T follicular helper cell (primary cell): ENCODE data around the gene CSF3R.
"Not testable (repeated sequence)": the region's sequence is repeated elsewhere in the genome, so short reads cannot be mapped to it uniquely, and the experiment has no call there.

ENCODE experiments used
- DNase-seq: peaks from one replicate; pipeline ENCODE4 v3.0.0-alpha.2; 2020; ENCODE audit warnings: low read depth

The CSF3R gene

DNA sequence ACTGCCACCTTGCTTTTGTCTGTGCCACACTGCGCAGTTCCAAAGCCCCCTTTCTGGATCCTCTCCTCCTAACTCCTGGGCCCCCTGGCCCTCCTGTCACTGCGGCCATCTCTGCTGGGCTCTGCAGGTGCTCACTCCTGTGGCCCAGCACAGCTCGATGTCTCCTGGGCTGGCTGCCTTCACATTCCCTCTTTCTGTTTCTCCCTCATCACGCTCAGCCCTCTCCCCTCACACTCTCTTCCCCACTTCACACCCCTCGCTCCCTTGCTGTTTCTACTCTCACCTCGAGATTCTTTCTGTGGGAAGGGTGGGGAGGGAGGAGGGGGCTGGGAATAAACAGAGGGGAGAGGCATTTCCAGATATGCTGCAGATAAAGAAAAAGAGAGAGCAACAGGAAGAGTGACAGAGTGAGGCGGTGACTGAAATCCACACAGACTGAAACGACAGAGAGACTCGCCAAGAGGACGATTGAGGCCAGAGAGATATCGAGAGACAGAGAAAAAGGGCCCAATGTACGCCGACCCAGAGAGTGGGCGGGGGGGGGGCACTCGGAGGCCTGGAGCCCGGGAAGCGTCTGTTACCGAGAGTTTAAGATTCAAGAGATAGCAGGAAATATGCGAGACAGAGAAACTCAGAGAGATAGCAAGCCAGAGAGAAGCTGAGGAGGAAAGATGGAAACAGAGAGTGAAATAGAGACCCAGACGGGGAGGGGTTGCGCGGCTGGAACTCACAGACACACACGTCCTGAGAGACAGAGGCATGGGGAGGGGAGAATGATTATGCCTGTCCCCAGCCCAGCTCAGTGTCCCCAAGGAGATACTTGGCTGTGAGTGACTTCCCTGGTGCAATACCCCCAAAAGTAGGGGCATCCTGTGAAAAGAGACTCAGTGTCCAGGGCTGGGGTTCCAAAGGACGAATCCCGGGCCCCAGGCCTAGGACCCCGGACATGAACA, 666 bp downstream of the CSF3R start:
- no peak for DNase-seq

DNA sequence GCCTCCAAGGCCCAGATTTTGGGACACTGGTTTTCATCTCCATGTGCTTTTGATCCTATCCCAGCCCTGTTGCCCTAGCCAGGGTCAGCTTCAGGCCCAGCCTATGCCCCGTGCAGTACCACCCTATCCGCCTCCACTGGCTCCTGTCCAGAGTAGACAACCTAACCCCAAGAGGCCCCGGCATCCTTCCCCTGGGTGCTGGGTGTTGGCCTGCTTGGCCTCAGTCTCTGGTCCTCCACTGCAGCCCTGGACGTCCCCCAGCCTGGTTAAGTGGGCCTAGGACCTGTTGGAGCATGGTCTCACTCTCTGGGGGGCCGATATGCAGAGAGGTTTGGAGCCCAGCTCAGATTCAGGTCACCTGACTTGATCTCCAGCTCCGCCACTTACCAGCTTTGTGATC, 1.6 kb downstream of the CSF3R start:
- no peak for DNase-seq

DNA sequence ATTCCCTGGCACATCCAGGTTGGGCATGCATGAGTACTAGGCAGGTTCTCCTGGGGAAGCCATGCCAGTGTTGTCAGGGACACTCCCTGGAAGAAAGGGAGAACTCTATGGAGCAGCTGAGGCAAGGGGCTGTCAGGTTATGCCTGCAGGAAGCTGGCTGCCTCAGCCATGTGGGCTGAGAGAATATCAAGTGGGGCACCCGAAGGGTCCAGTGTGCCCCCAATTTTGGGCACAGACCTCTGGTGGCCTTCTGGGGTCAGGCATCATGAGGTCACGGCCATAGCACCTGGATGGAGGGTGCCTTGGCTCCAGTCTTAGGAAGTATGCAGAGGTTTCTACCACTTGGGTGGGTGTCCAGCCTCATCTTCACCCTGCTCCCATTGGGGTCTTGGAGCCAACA, 2.6 kb downstream of the CSF3R start:
- no peak for DNase-seq

DNA sequence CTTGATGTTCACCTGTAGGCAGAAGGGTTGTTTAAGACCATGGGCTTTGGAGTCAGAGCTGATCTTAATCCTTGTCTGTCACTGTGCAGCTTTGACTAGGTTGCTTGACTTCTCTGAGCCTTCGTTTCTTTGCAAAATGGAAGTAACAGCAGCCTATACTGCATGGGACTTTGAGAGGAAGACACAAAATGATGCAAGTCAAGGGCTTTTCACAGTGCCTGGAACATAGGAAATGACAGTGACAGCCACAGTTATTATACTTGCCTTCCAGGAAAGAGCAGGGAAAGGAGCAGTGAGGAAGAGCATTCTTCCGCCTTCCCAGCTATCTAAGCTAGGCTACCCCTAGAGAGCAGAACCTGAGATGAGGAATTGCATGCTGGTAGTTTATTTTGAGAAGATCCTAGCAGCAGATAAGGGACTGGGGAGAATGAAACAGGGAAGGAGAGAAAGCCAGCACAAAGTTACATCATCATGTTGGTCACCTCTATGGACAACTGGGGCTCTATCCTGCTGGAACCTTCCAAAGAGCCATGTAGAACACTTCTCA, 3.1 kb downstream of the CSF3R start:
- DNase-seq: no peak

DNA sequence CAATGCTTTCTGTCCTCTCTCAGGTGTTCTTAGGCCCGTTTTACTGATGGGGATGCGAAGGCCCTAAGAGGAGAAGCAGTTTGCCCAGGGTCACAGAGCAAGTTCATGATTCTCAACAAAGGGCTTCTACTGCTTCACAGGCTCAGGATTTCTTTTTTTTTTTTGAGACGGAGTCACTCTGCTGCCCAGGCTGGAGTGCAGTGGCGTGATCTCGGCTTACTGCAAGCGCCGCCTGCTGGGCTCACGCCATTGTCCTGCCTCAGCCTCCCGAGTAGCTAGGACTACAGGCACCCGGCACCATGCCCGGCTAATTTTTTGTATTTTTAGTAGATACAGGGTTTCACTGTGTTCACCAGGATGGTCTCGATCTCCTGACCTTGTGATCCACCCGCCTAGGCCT, 5.1 kb downstream of the CSF3R start:
- DNase-seq: not testable (repeated sequence)

DNA sequence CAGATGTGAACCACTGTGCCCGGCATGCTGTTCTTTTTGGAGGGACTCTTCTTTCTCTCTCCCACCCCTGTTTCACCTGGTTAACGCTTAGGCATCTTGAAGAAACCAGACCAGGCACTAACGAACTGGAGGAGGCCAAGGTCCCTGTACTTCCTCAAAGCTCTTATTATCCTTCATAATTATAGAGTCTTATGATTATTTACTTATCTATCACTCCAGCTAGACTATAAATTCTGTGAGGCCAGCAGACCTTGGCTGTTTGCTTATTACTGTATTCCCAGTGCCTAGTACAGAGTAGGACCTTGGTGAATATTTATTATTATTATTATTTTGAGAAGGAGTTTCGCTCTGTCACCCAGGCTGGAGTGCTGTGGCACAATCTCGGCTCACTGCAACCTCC, 5.8 kb downstream of the CSF3R start:
- DNase-seq: no peak

DNA sequence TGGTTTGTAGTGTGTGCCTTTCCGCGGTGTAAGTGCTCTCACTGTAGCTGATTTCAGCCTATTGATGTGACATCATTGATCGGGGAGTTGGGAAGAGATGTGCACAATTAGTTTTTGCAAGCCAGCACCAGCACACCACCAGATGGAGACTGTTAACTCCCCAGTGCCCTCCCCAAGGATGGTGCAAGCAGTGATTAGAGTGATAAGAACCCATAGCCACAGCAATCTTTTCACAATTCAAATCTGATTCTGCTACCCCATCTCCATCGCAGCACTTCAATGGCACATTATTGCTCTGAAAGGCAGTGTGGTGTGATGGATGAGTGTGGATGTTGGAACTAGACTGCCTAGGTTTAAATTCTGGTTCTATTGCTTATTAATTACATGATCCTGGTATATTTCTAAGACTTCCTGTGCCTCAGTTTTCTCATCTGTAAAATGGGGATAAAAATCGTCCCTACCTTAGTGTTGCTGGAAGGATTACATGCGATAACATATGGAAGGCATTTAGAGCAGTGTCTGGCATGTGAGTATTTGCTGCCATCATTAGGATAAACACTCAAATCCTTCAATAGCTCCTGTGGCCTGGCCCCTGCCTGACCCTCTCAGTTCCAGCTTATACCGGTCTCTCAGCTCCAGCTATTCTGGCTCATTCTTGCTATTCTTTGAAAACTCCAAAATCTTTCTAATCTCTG, 6.7 kb downstream of the CSF3R start:
- DNase-seq: no peak

DNA sequence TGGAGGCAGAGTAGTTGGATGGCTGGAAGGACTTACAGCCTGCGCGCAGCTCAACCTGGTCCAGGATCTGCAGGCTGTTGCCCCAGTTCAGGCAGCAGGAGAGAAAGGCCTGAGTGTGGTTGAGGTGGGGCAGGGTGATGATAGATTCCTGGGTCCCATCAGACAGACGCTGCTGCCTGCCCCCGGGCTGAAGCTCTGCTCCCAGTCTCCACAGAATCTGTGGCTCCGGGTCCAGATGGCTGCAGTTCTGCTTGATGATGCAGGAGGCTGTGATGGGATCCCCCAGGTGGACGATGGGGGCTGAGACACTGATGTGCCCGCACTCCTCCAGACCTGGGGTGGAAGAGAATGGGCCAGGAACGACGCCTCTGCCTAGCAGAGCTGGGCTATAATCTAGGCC, 7.4 kb downstream of the CSF3R start:
- DNase-seq: no peak

DNA sequence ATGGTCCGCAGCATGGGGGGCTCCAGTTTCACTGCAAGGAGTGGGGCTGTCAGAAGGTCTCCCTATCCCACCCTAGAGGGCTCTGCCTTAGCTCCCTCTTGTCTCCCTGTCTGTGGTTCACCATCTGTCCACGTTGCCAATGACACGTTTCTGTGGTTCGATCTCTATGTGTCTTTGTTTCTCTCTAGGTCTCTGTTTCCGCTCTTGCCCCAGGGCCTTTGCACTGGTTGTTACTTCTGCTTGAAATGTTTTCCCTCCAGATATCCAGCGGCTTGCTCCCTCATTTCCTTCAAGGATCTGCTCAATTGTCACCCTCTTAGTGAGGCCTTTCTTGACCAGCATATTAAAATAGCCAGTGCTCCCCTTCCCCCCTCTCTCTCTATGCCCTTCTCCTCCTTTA, 10.1 kb downstream of the CSF3R start:
- no peak for DNase-seq

DNA sequence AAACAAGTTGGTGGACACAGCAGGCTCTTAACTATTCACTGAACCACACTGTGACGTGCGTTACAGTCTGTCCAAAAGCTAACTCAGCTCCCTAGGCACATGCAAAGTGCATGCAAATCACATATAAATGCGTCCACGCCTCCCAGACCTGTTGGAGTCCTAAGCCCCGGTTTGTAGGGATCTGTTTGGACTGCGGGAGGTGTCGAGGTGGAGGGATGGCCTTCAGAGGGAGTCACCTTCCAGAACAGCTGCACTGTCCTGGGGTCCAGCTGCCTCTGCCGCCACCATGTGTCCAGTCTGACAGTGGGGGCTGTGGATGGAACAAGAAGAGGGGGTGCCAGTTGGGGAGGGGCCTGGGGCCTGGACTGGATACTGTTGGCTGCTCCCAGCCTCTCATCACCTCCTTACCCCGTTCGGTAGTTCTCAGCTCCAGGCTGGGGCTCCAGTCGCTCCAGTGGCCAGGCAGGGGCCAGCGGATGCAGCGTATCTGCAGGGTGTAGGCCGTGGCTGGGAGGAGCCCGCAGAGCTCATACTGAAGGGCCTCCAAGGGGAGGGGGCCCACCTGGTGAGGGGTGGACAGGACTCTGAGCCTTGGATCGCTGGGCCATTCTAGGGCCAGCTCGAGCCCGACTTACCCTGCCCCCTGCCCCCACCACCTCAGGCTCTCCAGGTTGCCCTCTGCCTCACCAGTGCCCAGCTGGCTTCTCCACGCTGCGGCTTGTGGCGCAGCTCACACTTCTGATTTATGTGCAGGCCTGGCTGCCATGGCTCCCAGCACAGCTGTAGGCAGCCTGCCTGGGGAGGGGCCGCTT, 10.7 kb downstream of the CSF3R start:
- no peak for DNase-seq

DNA sequence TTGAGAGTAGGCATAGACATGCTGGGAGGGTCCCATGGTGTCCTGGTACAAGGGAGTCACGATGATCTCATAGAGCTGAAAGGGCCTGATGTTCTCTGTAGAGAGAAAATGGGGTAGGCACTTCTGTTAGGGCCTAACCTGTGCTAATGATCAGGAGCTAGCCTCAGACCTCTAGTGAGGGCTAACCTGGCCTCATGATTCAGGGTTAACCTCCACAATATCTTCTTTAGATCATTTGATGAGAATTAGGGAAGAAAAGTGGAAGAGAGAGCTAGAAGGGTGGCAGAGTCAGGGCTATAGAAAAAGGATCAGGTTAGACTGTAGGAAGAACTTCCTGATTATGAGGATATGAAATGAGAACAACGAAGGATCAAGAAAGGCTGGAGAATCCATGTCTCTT, 13.6 kb downstream of the CSF3R start:
- DNase-seq: no peak

DNA sequence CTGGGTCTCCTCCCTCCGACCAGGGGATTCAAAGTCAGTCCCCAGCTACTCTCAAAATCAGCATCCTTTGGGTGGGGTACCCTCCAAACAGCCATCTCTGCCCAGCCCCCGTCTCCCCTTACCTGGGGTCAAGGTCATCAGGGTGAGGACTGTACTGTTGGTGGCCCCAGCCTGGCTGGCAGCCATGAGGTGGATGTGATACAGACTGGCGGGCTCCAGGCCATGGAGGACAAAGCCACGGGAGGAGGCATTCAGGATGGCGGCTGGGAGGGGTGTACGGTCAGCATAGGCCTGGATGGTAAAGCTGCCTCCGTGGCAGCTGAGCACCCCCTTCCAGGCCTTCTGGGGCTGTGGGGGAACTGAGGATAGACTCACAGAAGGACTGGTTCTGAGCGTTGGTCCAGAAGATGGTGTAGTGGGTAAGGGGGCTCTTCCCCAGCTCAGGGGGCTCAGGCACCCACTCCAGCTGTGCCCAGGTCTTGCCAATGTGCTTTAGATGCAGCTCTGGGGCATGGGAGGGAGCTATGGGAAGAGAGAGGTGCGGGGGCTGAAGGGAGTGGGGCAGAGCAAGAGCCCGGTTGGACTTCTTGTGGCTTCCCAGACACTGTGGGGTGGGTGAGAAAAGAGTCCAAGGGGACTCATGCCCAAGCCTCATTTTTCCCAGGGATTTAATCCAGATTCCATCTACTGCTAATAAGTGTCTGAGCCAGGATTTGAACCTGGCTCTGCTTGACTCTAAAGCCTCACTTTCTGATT, 14.8 kb downstream of the CSF3R start:
- DNase-seq: no peak

DNA sequence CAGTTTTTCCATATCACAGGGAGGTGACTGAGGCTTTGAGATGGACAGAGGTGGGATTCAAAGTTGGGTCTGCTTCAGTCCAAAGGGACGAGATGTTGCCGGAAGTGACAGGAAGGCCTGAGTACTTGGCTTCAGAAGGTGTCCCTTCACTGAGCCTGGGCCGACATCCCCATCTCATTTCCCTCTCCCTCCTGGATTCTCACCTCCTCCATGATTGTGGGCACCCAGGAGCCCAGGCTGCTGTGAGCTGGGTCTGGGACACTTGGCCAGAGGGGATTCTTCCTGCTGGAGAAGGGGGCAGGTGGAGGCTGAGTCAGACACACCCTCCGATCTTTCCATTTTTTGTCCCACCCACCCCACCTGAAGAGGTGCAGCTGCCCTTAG, 15.7 kb downstream of the CSF3R start:
- no peak for DNase-seq

DNA sequence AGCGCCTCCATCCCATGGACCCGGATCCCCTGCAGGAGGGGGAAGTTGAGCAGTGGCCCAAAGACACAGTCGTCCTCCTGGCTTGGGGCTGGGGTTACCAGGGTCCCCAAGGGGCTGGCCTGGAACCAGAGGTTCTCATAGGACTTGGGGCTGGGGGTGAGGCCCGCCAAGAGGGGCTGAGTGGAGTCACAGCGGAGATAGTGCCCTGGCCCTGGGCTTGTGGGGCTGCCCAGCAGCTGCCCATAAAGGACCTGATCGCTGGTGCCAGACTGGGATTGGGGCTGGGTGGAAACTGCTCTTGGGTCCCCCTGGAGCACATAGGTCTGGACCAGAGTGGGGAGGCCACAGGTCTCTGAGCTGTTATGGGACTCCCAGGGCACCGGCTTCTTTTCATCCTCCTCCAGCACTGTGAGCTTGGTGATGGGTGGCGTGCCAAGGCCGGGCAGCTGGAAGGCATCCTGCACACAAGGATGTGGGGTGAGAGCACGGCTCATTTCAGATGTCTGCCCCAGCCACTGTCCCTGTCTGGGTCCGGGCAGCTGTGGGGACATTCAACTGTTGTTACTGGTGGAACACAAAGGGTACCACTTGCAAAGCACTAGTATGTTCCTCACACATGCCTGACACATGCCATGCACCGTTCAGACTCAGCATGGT, 16.2 kb downstream of the CSF3R start:
- no peak for DNase-seq

DNA sequence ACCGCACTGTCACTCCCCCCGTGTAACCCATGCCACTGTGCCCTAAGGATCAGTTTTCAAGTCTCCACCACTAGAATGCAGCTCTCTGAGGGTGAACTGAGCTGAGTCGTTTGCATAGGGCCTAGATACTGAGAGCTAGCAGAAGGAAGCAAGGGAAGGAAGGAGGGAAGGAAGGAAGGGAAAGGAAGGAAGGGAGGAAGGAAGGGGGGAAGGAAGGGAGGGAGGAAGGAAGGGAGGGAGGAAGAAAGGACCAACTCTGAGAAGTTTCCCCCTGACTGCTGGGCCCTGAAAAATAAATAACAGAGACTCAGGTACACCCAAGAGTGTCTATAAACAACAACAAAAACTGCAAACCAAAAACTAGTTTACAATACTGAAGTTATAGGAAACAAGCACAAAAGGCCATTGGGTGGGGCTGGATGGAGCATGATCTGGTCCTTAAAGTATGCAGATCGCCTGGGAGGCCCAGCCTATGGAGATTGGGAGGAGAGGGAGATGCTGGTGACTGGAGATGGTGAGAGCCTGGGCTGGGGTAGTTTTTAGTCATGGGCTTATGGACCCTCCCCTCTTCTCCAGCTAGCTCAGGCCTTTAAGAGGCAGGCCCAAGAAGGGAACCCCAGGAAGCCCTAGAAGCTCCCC, 16.9 kb downstream of the CSF3R start:
- no peak for DNase-seq

DNA sequence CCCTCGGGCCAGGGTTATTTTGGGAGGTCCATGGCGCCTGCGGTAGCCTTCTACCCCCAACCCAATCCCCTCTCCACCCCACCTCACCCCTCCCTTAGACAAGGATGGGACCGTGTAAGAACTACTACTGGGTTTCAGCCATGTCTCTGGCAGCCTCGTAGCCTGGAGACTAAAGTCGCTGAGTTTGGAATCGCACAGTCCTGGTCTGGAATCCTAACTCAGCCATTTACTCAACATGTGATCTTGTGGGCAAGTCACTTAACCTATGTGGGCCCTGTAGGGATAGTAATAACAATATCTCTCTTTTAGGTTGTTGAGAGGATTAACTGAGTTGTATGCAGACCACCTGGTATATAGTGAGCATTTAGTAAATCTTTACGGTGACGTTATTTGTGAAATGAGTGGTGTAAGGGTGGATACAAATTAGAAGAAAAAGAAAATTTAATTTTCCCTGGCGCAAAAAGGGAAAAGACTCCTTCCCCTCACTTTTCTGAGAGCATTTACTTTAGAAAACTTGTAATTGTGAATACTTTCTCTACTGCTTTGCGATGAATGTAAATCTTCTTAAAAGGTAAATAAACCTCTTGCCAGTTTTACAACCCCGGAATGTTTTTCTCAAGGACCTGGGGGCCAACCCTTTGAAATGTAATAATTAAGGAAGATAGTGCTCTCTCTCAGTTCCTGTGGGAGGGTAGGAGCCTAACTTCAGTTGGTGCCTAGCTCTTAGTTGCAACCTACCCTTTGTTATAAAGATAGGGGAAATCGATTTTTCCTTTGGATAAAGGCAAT, 17.9 kb downstream of the CSF3R start:
- no peak for DNase-seq

DNA sequence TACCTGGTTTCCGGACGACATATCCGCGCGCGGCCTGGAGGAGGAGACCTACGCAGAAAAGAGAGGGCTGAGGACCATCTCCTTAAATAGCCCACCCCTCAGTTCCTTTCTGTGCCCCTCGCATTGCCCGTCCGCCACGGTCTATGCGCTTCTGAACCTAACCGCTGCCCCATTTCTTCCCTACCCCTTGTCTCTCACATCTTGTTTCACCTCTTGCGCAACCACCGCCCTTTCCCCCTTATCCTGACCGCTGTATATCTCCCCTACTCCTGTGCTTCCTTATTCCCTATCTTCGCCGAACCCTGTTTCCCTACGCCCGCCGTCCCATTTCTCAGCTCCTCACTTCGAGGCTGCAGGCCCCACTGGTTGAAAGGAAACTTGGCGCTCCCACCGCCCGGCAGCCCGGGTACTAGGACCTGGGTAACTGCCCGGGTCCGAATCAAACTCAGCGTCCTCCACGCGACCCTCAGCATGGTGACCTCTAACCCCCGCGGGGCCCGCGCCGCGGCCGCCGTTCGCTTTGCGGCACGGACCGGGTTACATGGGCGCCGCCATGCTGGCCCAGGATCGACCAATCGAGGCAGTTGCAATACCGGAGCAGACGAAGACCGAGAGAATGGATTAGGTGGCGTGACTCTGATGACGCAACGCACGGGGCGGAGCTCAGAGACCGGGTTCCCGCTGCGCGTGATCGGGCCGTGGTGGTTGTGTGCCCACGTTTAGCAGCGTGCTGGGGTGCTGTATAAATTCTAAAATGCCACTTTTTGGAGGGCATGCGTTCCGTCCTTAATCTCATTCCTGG, 18.7 kb downstream of the CSF3R start, which contains the start of gene MRPS15:
Gene MRPS15 (minus strand): TSS at position 582 of the 802 bp plus-strand sequence. CDS start 109 bp downstream, at position 473.
- DNase-seq: peak; percentile 91

DNA sequence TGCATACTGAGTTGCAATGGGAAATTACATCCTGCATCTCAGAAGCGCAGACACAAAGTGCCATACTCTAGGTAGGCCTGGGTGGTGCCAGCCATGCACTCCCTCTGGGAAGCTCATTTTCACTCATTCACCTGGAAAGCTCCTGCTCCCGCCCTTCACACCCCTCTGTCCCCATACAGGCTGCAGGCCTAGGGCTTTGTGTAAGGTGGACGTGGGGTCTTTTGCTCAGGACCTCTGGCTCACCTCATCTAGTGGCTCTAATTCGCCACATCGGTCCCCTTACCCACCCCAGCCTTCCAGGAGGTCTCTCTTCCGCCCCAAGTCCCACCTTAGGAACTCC, 19.3 kb downstream of the CSF3R start:
- DNase-seq: no peak

DNA sequence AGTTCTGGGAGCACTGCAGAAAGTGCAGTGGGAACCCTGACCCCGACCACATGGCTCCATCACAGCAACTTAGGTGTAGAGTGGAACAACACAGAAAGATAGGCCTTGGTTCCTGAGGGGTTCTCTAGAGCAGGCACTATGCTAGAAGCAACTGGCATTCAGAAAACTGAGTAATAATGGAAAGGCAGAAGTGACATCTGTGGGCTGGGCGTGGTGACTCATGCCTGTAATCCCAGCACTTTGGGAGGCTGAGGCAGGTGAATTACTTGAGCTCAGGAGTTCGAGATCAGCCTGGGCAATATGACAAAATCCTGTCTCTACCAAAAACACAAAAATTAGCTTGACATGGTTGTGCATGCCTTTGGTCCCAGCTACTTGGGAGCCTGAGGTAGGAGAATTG, 23.8 kb downstream of the CSF3R start:
- no peak for DNase-seq
